Neural cell (in vitro differentiated cells): Measurements from ENCODE around the gene UPK1B. TPM values are rescaled to one million over a fixed set of nuclear protein-coding genes. Genes with fewer than 3 reads are reported as not detected.

Experiments used
- H2AFZ ChIP-seq: fragments of 200-600, 300-800 bp; sonication (generic), shearing (Covaris generic); 2 replicates; pipeline ENCODE4 v1.6.0; 2014; ENCODE audit warnings: low read depth, mild to moderate bottlenecking, antibody characterized with exemption, low read length, moderate library complexity
- H3F3A ChIP-seq: fragments of 200-600 bp; shearing (Covaris generic); 2 replicates; pipeline ENCODE4 v1.6.1; 2016; ENCODE audit warnings: mild to moderate bottlenecking, moderate library complexity, mixed read lengths, antibody characterized with exemption, low read length; ENCODE audit not compliant: insufficient read depth, poor library complexity, severe bottlenecking
- H3K27ac ChIP-seq: fragments of 200-600, 300-800 bp; sonication (generic), shearing (Covaris generic); 2 replicates; pipeline ENCODE4 v1.5.1; 2014; ENCODE audit warnings: mild to moderate bottlenecking, low read length, moderate library complexity
- H3K27me3 ChIP-seq: fragments of 300-800, 200-600 bp; sonication (generic), shearing (Covaris generic); 2 replicates; pipeline ENCODE4 v1.6.0; 2014; ENCODE audit warnings: mild to moderate bottlenecking, low read depth, low read length, moderate library complexity; ENCODE audit not compliant: insufficient read depth
- H3K36me3 ChIP-seq: fragments of 300-800, 200-600 bp; sonication (generic), shearing (Covaris generic); 2 replicates; pipeline ENCODE4 v1.5.1; 2014; ENCODE audit warnings: mild to moderate bottlenecking, antibody characterized with exemption, low read length, moderate library complexity; ENCODE audit not compliant: insufficient read depth
- H3K4me2 ChIP-seq: fragments of 300-800, 200-600 bp; sonication (generic), shearing (Covaris generic); 2 replicates; pipeline ENCODE4 v1.6.0; 2014; ENCODE audit warnings: mild to moderate bottlenecking, low read length
- H3K4me3 ChIP-seq: fragments of 300-800, 200-600 bp; sonication (generic), shearing (Covaris generic); 2 replicates; pipeline ENCODE4 v1.5.1; 2014; ENCODE audit warnings: mild to moderate bottlenecking, low read length, moderate library complexity
- H3K79me2 ChIP-seq: fragments of 200-600 bp; shearing (Covaris generic); replicated peaks from 2 replicates; pipeline ENCODE4 v1.6.0; 2014; ENCODE audit warnings: mild to moderate bottlenecking, low read length, moderate library complexity; ENCODE audit not compliant: insufficient read depth
- H3K9ac ChIP-seq: fragments of 300-800, 200-600 bp; sonication (generic), shearing (Covaris generic); 2 replicates; pipeline ENCODE4 v1.6.1; 2016; ENCODE audit warnings: mild to moderate bottlenecking, low read length, mixed read lengths
- H3K9me2 ChIP-seq: fragments of 200-600 bp; shearing (Covaris generic); 2 replicates; pipeline ENCODE4 v1.6.1; 2016; ENCODE audit warnings: mild to moderate bottlenecking, low read length, mixed read lengths; ENCODE audit not compliant: insufficient read depth
- H3K9me3 ChIP-seq: fragments of 200-600, 300-800 bp; sonication (generic), shearing (Covaris generic); 2 replicates; pipeline ENCODE4 v1.6.1; 2016; ENCODE audit warnings: mild to moderate bottlenecking, mixed run types, low read length, moderate library complexity, mixed read lengths
- H4K20me1 ChIP-seq: fragments of 200-600 bp; shearing (Covaris generic); 2 replicates; pipeline ENCODE4 v1.6.1; 2016; ENCODE audit warnings: mild to moderate bottlenecking, mixed run types; ENCODE audit not compliant: insufficient read depth
- EP300 ChIP-seq: fragments of 450-650 bp; conservative IDR thresholded peaks from 2 replicates; pipeline ENCODE4 v1.6.1; 2014; ENCODE audit warnings: antibody characterized with exemption, mild to moderate bottlenecking, moderate library complexity; ENCODE audit not compliant: poor library complexity, severe bottlenecking
- EZH2 ChIP-seq: fragments of 200-600, 300-800 bp; shearing (Covaris generic), sonication (generic); IDR thresholded peaks from 2 replicates; pipeline ENCODE4 v1.6.1; 2014; ENCODE audit warnings: antibody characterized with exemption, low read length, borderline replicate concordance, mild to moderate bottlenecking; ENCODE audit not compliant: insufficient read depth, poor library complexity, severe bottlenecking
- MXI1 ChIP-seq: fragments of 450-650 bp; conservative IDR thresholded peaks from 2 replicates; pipeline ENCODE4 v1.6.1; 2014; ENCODE audit warnings: antibody characterized with exemption, mild to moderate bottlenecking; ENCODE audit not compliant: poor library complexity, severe bottlenecking
- POLR2AphosphoS5 ChIP-seq: IDR thresholded peaks from 2 replicates; pipeline ENCODE4 v1.6.1; 2012
- RAD21 ChIP-seq: fragments of 450-650 bp; conservative IDR thresholded peaks from 2 replicates; pipeline ENCODE4 v1.6.1; 2014; ENCODE audit warnings: antibody characterized with exemption, mild to moderate bottlenecking, moderate library complexity
- SMC3 ChIP-seq: fragments of 450-650 bp; conservative IDR thresholded peaks from 2 replicates; pipeline ENCODE4 v1.6.1; 2014; ENCODE audit warnings: antibody characterized with exemption, mild to moderate bottlenecking, moderate library complexity; ENCODE audit not compliant: poor library complexity
- TAF1 ChIP-seq: IDR thresholded peaks from 2 replicates; pipeline ENCODE4 v1.6.1; 2012; ENCODE audit warnings: low read depth
- polyA plus RNA-seq: library from polyadenylated mRNA; depleted of rRNA; stranded (reverse); fragments of >200 nt; gene quantifications from 2 replicates; pipeline ENCODE4 v1.2.3, GENCODE V29; 2014
- TF ChIP-seq, protein P1 (sequence below): fragments of 450-650 bp; IDR thresholded peaks from 2 replicates; pipeline ENCODE4 v1.5.1; 2014; ENCODE audit warnings: antibody characterized with exemption, mild to moderate bottlenecking, moderate library complexity; ENCODE audit not compliant: poor library complexity, severe bottlenecking
- TF ChIP-seq, protein P2 (sequence below): IDR thresholded peaks from 2 replicates; pipeline ENCODE4 v1.6.1; 2012; ENCODE audit warnings: borderline replicate concordance

Gene UPK1B
- polyA plus RNA-seq, 1 donor from 2014 or later, result not detected

DNA sequence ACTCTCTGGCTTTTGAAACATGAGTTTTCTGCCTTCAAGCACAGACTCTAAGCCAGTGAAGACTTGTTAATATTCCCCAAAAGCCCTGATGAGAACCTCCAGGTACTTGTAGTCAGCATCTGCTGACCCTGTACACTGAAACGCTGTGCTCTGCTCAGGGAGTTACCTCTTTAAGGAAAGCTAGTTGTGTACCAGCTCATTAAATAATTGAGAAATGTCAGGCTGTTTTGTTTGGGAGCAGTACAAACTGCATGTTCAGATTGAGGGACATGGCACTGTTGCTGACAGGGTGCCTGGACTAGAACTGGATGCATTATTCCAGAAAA lies 21.7 kb downstream of the UPK1B start:
- no peak overlapping the region for H3K27ac ChIP-seq
- no peak for TF ChIP-seq EZH2
- no peak for TF ChIP-seq MXI1
- TF ChIP-seq, protein P1, sequence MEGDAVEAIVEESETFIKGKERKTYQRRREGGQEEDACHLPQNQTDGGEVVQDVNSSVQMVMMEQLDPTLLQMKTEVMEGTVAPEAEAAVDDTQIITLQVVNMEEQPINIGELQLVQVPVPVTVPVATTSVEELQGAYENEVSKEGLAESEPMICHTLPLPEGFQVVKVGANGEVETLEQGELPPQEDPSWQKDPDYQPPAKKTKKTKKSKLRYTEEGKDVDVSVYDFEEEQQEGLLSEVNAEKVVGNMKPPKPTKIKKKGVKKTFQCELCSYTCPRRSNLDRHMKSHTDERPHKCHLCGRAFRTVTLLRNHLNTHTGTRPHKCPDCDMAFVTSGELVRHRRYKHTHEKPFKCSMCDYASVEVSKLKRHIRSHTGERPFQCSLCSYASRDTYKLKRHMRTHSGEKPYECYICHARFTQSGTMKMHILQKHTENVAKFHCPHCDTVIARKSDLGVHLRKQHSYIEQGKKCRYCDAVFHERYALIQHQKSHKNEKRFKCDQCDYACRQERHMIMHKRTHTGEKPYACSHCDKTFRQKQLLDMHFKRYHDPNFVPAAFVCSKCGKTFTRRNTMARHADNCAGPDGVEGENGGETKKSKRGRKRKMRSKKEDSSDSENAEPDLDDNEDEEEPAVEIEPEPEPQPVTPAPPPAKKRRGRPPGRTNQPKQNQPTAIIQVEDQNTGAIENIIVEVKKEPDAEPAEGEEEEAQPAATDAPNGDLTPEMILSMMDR, result no peak
- TF ChIP-seq EP300, result no peak
- no peak for TF ChIP-seq POLR2AphosphoS5
- no peak for TF ChIP-seq TAF1
- TF ChIP-seq SMC3, result no peak
- TF ChIP-seq, protein P2, sequence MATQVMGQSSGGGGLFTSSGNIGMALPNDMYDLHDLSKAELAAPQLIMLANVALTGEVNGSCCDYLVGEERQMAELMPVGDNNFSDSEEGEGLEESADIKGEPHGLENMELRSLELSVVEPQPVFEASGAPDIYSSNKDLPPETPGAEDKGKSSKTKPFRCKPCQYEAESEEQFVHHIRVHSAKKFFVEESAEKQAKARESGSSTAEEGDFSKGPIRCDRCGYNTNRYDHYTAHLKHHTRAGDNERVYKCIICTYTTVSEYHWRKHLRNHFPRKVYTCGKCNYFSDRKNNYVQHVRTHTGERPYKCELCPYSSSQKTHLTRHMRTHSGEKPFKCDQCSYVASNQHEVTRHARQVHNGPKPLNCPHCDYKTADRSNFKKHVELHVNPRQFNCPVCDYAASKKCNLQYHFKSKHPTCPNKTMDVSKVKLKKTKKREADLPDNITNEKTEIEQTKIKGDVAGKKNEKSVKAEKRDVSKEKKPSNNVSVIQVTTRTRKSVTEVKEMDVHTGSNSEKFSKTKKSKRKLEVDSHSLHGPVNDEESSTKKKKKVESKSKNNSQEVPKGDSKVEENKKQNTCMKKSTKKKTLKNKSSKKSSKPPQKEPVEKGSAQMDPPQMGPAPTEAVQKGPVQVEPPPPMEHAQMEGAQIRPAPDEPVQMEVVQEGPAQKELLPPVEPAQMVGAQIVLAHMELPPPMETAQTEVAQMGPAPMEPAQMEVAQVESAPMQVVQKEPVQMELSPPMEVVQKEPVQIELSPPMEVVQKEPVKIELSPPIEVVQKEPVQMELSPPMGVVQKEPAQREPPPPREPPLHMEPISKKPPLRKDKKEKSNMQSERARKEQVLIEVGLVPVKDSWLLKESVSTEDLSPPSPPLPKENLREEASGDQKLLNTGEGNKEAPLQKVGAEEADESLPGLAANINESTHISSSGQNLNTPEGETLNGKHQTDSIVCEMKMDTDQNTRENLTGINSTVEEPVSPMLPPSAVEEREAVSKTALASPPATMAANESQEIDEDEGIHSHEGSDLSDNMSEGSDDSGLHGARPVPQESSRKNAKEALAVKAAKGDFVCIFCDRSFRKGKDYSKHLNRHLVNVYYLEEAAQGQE, result no peak
- no peak for TF ChIP-seq RAD21
- H3K79me2 ChIP-seq, result no peaks in the 10 kb centered on the region
- no peaks in the 10 kb centered on the region for H3K36me3 ChIP-seq
- no peak overlapping the region for H3K9ac ChIP-seq
- no peaks in the 10 kb centered on the region for H3K9me3 ChIP-seq
- no peak overlapping the region for H2AFZ ChIP-seq
- no peak overlapping the region for H3K4me2 ChIP-seq
- H3K9me2 ChIP-seq, result no peaks in the 10 kb centered on the region
- no peaks in the 10 kb centered on the region for H3K27me3 ChIP-seq
- no peaks in the 10 kb centered on the region for H3F3A ChIP-seq
- no peaks in the 10 kb centered on the region for H4K20me1 ChIP-seq
- H3K4me3 ChIP-seq, result no peak overlapping the region

DNA sequence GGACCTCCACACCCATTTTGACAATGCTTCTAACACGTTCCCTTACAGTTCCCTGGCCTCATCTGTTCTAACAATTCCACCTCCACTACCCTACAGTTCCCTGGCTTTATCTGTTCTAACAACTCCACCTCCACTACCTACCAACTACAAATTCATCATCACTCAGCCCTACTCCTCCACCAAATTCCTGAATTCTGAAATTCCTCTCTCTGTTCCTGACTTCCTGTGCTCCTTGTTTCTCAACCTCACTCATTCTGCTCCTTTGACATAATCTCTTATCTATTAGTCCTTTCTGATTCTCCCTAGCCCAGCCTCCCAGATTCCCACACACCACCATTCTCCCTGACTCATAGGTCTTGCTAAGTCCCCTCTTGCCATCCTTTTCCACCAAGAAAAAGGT lies 22.5 kb downstream of the UPK1B start:
- H3K9me3 ChIP-seq, result no peaks in the 10 kb centered on the region
- no peaks in the 10 kb centered on the region for H3F3A ChIP-seq
- no peak overlapping the region for H3K4me2 ChIP-seq
- no peak overlapping the region for H2AFZ ChIP-seq
- no peak overlapping the region for H3K4me3 ChIP-seq
- no peak for TF ChIP-seq RAD21
- TF ChIP-seq MXI1, result no peak
- no peak for TF ChIP-seq EP300
- TF ChIP-seq EZH2, result no peak
- TF ChIP-seq SMC3, result no peak
- H3K27ac ChIP-seq, result no peak overlapping the region
- H4K20me1 ChIP-seq, result no peaks in the 10 kb centered on the region
- no peaks in the 10 kb centered on the region for H3K36me3 ChIP-seq
- no peak overlapping the region for H3K9ac ChIP-seq
- no peaks in the 10 kb centered on the region for H3K79me2 ChIP-seq
- no peaks in the 10 kb centered on the region for H3K27me3 ChIP-seq
- no peaks in the 10 kb centered on the region for H3K9me2 ChIP-seq
